ENCODE results near the gene DTX3.

DNA sequence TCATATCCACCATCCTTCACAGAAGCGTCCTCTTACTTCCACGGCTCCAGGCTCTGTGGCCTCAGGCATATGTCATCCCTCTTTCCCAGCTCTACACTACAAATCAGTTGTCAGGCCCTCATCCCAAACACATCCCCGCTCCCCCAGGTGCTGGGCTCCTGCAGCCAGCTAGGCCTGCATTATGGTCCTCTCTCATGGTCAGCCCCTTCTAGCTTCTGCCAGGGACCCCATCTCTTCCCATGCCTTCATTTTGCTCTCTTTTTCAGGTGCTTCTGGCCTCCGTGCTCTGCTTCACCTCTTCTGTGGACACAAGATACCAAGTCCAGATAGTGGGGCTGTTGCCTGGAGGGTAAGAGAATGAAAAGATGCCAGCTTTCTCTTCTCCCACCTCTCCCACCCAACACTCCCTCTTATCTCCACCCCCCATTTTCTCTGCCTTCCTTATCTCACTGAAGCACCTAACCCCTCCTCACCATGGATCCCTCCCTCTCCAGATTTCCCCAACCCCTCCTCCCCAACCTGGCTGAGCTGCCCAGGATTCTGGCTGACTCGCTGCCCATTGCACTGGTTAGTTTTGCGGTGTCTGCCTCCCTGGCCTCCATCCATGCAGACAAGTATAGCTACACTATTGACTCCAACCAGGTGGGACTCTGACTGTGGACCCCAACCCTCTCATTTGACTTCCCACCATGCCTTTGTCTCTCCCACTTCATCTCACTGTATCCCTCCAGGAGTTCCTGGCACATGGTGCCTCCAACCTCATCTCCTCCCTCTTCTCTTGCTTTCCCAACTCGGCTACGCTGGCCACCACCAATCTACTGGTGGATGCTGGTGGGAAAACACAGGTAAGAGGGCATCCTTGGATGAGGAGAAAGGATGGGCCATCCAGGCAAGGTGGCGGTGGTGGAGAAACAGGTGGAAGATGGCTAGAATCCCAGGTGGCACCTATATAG, 17.9 kb downstream of the DTX3 start:
- TF ChIP-seq, protein P1, sequence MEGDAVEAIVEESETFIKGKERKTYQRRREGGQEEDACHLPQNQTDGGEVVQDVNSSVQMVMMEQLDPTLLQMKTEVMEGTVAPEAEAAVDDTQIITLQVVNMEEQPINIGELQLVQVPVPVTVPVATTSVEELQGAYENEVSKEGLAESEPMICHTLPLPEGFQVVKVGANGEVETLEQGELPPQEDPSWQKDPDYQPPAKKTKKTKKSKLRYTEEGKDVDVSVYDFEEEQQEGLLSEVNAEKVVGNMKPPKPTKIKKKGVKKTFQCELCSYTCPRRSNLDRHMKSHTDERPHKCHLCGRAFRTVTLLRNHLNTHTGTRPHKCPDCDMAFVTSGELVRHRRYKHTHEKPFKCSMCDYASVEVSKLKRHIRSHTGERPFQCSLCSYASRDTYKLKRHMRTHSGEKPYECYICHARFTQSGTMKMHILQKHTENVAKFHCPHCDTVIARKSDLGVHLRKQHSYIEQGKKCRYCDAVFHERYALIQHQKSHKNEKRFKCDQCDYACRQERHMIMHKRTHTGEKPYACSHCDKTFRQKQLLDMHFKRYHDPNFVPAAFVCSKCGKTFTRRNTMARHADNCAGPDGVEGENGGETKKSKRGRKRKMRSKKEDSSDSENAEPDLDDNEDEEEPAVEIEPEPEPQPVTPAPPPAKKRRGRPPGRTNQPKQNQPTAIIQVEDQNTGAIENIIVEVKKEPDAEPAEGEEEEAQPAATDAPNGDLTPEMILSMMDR (IDR thresholded peaks at IDR 0.05; ENCODE audit: low read depth, low read length, missing input control): no peak
- TF ChIP-seq TAF1 (conservative IDR thresholded peaks at IDR 0.05) (no peak), RXRA (IDR thresholded peaks at IDR 0.05) (no peak)
- TF ChIP-seq, protein P2, sequence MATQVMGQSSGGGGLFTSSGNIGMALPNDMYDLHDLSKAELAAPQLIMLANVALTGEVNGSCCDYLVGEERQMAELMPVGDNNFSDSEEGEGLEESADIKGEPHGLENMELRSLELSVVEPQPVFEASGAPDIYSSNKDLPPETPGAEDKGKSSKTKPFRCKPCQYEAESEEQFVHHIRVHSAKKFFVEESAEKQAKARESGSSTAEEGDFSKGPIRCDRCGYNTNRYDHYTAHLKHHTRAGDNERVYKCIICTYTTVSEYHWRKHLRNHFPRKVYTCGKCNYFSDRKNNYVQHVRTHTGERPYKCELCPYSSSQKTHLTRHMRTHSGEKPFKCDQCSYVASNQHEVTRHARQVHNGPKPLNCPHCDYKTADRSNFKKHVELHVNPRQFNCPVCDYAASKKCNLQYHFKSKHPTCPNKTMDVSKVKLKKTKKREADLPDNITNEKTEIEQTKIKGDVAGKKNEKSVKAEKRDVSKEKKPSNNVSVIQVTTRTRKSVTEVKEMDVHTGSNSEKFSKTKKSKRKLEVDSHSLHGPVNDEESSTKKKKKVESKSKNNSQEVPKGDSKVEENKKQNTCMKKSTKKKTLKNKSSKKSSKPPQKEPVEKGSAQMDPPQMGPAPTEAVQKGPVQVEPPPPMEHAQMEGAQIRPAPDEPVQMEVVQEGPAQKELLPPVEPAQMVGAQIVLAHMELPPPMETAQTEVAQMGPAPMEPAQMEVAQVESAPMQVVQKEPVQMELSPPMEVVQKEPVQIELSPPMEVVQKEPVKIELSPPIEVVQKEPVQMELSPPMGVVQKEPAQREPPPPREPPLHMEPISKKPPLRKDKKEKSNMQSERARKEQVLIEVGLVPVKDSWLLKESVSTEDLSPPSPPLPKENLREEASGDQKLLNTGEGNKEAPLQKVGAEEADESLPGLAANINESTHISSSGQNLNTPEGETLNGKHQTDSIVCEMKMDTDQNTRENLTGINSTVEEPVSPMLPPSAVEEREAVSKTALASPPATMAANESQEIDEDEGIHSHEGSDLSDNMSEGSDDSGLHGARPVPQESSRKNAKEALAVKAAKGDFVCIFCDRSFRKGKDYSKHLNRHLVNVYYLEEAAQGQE (IDR thresholded peaks at IDR 0.05): no peak
